HG03558 (cell line): ENCODE data around the gene FAIM.
"Not testable (repeated sequence)": the region's sequence is repeated elsewhere in the genome, so short reads cannot be mapped to it uniquely, and the experiment has no call there.

Experiments used
- ATAC-seq: cut with Tn5 transposase; IDR thresholded peaks from one replicate; pipeline ENCODE4 v1.9.1; 2021; ENCODE audit warnings: moderate number of reproducible peaks; ENCODE audit not compliant: unreplicated experiment; ENCODE audit errors: extremely low read depth

FAIM gene

GRCh38 chr3:138600100-138600745 lies 8.3 kb upstream of the FAIM start:
- ATAC-seq, result no peak

DNA sequence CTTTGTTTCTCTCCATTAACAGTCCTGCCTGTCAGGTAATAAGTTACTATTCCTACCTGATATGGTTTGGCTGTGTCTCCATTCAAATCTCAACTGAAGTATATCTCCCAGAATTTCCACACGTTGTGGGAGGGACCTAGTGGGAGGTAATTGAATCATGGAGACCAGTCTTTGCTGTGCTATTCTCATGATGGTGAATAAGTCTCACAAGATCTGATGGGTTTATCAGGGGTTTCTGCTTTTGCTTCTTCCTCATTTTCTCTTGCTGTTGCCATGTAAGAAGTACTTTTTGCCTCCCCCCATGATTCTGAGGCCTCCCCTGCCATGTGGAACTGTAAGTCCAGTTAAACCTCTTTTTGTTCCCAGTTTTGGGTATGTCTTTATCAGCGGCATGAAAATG lies 6.9 kb upstream of the FAIM start:
- not testable (repeated sequence) for ATAC-seq

- ATAC-seq, result not testable (repeated sequence)
These were observed 4.4 kb upstream of the FAIM start for GRCh38 chr3:138604106-138604595.

DNA sequence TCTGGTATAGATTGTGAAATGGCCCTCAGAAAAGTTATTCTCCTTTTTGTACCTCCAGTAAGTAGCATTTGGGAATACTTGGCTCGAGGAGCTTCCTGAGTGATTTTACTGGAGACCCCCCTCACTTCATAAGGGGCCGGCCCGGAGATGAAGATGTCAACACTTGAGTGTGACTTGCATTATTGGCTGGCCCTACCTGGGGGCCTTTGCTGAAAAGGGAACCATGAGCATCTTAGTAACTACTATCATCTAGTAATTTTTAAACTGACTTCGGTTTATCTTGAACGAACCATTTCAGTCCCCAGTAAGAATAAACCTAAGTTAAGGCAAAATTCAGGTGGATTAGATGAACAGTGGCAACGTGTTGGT lies 1.3 kb downstream of the FAIM start:
- no peak for ATAC-seq

GRCh38 chr3:138615462-138615861 lies 6.9 kb downstream of the FAIM start:
- no peak for ATAC-seq

DNA sequence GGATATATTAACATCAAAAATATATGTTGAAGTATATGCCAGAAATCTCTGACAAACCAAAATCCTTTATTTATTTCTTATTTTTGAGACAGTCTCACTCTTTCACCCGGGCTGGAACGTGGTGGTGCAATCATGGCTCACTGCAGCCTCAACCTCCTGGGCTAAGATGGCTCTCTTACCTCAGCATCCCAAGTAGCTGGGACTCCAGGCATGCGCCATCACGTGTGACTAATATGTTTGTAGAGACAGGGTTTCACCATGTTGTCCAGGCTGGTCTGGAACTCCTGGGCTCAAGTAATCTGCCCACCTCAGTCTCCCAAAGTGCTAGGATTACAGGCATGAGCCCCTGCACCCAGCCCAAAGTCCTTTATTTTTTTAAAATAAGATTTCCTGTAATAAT lies 11.9 kb downstream of the FAIM start:
- no peak for ATAC-seq

DNA sequence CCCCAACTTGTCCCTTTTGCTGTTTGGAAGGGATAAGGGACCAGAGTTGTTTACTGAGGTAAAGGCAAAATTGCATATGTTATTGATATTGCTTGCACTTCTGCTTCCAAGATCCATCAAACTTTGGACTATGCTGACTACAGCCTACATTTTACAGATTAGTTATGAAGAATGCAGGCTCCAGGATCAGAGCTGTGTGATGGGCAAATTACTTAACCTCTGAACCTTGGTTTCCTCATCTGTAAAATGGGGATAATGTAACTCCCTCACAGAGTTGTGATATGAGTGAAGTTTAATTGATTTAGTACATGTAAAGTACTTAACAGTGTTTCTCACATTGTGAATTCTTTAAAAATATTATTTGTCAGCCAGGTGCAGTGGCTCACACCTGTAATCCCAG lies 15.9 kb downstream of the FAIM start:
- no peak for ATAC-seq

DNA sequence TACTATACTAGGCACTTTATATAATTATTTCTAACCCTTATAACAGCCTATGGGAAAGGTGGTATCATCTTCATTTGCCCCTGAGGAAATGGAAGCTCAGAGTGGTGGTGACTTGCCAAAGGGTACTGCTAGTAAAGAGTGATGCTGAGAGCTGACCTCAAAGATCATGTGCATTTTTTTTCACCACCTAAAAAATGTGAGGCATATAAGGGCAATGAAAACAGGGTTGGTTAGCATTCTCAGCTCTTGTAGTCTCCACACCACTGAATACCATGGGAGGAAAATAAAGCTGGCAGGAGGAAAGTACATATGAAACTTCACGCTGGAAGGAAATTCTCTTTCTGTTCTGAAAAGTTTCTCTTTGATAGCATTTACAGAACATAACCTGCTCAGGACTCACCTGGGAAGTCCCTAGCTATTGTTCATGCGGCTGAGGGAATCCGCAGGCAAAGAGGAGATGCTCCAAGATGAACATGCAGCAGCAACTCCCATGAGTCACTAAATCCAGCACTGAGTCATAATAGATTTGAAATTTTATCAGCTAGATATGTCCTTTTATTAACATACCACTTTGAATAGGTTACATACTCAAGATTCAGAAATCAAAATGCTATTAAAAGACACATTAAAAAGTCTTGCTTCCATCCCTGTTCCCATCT lies 17.3 kb downstream of the FAIM start:
- no peak for ATAC-seq

DNA sequence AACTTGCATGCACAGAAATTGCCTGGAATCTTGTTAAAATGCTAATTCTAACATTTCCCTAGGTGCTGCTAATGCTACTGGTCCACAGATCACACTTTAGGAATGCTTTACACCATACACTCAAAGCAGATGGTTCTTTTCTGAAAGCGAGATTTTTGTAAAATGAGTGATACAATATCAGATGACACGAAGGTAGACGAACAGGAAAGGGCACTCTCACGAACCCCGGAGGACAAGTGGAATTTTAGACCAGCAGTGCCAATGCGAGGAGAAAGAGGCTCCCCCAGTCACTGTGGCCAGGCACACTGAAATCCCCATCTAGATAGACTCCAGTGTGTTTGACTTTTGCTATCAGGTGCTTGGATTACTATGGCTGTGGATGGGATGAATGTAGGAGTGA lies 21.0 kb downstream of the FAIM start:
- no peak for ATAC-seq

DNA sequence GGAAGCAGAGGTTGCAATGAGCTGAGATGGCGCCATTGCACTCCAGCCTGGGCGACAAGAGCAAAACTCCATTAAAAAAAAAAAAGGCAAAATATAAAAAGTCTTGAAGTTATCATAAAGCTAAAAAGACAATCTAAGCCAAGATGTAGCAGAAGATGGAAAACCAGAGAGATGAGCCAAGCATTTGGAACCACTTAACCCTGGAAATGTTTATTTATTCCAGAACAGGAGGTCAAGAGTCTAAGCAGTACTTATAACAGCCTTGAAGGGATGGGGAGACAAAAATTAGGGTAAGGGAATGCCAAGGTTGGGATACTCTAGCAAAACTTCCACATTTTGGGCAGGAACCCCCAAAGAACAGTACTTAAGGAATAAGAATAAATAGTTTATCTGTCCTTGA lies 30.1 kb downstream of the FAIM start:
- ATAC-seq, result no peak

DNA sequence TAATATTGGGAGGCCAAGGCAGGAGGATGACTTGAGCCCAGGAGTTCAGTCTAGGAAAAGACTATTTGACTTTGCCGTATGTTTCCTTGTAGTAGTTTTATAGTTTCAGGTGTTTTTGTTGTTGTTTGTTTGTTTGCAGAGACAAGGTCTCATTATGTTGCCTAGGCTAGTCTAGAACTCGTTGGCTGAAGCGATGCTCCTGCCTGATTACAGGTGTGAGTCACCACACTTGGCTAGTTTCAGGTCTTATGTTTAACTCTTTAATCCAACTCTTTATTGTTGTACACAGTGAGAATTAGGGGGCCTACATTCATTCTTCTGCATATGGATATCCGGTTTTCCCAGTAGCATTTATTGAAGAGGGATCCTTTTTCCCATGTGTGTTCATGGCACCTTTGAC lies 32.0 kb downstream of the FAIM start:
- ATAC-seq, result no peak

- no peak for ATAC-seq
These were observed 33.8 kb downstream of the FAIM start for GRCh38 chr3:138642226-138642926.

DNA sequence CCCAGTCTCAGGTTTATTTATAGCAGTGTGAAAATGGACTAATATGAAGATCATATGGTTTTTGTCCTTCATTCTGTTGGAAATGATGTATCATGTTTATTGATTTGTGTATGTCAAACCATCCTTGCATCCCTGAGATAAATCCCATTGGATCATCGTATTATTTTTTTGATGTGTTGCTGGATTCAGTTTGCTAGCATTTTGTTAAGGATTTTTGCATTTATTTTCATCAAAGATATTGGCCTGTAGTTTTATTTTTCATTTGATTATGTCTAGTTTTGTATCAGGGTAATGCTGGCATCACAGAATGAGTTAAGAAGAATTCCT lies 34.3 kb downstream of the FAIM start:
- ATAC-seq, result no peak

- no peak for ATAC-seq
These were observed 37.4 kb downstream of the FAIM start for GRCh38 chr3:138646008-138646407.

DNA sequence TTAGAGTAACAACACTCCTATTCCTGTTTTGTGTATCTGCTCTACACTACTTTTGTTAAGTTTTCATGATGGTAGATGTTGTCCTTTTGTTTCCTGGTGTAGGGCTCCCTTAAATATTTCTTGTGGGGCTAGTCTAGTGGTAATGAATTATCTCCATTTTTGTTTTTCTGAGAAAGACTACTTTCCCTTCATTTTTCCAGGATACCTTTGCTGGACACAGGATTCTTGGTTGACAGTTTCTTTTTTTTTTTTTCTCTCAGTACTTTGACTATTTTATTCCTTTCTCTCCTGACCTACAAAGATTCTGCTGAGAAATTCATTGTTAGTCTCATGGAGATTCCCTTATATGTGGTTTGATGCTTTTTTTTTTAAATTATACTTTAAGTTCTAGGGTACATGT lies 37.9 kb downstream of the FAIM start:
- no peak for ATAC-seq

DNA sequence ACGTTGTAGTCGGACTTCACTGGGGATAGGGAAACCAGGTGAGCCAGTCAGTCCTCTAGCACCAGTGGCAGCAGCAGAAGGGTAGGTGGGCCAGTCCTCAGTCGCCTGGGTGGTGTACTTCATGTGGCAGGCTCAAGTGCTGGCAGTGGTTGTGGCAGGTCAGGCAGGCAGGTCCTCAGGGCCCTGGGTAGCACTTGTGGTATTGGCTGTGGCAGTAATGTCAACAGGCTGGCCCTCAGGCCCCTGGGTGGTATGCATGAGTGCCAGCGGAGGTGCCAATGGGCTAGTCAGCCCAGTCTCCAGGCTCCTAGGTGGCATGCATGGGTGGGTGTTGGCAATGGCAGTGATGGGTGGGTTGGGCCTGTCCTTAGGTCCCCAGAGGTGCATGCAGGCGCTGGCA lies 40.6 kb downstream of the FAIM start:
- ATAC-seq, result no peak

DNA sequence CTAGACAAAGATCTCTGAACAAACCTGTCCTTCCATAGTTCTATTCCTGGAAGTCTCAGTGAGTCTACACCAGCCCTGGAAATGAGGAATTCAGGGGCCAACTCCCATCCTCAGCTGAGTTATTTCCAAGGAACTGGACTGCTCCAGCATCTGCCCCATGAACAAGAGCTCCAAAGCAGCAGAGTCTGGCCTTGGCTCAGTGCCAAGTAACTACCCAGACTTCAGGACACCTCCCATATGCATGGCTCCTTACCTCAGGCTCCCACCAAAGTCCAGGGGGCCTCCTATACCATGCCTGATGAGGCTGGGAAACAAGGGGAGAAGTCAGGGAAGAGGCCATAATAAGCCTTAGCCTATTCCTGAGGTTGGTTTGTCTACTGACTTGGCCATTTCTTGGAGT lies 45.0 kb downstream of the FAIM start:
- no peak for ATAC-seq

GRCh38 chr3:138657508-138657907 lies 48.9 kb downstream of the FAIM start:
- ATAC-seq, result no peak

GRCh38 chr3:138668107-138668506 lies 59.5 kb downstream of the FAIM start:
- no peak for ATAC-seq

GRCh38 chr3:138670407-138670806 lies 61.8 kb downstream of the FAIM start:
- no peak for ATAC-seq

DNA sequence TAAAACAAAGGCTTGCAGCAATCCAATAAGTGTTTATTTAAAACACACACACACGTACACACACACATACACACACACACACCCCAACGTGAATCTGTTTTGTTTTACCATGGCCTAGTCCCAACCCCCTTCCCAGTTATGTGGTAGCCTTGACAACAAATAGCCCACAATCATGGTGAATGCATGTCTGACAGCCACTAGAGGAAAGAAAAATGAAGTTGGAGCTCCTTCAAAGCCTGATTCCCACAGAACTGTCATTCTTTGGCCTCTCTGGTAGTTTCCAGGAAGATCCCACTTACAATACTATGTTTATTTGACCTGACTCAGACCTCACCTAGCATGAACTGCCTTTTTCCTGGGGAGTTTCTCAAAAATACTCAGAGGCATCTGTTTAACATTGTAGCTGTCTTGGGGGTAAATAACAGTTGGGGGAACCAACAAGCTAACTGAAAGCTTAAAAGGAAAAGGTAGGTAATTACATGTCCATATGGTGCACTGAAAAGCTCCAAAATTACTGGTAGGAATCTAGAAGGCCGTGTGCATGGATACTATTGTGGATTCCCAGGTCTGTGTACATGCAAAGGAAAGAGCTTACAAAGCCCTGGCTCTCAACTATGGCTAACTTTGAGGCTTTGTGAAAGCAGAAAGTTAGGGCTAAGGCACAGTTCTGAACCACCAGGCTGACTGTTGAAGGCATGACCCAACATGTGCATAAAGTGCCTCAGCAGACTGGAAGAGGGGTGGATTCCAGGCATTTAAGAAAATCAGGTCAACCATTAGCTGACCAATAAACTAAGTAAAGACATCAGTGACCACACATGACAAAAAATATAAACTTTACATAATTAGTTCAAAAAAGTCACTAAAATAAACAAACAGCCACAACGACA lies 65.3 kb downstream of the FAIM start:
- ATAC-seq, result no peak
